Measurements from ENCODE around the gene VPS13D. TPM values are rescaled to one million over a fixed set of nuclear protein-coding genes. Genes with fewer than 3 reads are reported as not detected.
"Not testable (repeated sequence)": the region's sequence is repeated elsewhere in the genome, so short reads cannot be mapped to it uniquely, and the experiment has no call there.

VPS13D gene
- total and polyA plus RNA-seq, 2 experiments from 2014 or later, result 10.7 to 34.9 TPM

DNA sequence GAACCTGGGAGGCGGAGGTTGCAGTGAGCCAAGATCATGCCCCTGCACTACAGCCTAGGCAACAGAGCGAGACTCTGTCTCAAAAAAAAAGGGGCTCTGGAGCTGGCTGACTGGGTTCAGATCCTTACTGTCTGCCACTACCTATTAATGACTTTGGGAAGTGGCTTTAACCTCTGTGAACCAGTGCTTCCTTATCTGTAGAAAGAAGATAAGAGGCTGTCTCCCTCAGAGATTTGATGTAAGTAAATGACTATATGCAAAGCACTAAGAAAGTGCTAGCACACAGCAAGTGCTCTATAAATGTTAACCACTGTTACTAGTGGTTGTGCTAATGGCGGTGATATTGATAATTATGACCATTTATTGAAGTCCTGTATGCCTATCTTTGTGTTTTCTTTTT is 94.6 kb downstream of the VPS13D start (continued):
- TF ChIP-seq, protein P1, sequence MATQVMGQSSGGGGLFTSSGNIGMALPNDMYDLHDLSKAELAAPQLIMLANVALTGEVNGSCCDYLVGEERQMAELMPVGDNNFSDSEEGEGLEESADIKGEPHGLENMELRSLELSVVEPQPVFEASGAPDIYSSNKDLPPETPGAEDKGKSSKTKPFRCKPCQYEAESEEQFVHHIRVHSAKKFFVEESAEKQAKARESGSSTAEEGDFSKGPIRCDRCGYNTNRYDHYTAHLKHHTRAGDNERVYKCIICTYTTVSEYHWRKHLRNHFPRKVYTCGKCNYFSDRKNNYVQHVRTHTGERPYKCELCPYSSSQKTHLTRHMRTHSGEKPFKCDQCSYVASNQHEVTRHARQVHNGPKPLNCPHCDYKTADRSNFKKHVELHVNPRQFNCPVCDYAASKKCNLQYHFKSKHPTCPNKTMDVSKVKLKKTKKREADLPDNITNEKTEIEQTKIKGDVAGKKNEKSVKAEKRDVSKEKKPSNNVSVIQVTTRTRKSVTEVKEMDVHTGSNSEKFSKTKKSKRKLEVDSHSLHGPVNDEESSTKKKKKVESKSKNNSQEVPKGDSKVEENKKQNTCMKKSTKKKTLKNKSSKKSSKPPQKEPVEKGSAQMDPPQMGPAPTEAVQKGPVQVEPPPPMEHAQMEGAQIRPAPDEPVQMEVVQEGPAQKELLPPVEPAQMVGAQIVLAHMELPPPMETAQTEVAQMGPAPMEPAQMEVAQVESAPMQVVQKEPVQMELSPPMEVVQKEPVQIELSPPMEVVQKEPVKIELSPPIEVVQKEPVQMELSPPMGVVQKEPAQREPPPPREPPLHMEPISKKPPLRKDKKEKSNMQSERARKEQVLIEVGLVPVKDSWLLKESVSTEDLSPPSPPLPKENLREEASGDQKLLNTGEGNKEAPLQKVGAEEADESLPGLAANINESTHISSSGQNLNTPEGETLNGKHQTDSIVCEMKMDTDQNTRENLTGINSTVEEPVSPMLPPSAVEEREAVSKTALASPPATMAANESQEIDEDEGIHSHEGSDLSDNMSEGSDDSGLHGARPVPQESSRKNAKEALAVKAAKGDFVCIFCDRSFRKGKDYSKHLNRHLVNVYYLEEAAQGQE (IDR thresholded peaks at IDR 0.05; ENCODE audit: unreplicated experiment), result no peak
- TF ChIP-seq STAT1 (IDR thresholded peaks at IDR 0.05; ENCODE audit: unreplicated experiment), result no peak

- not testable (repeated sequence) for DNase-seq (ENCODE audit: low spot score); H3K4me1 Mint-ChIP-seq; H3K4me2 ChIP-seq; H3K27me3 Mint-ChIP-seq (ENCODE audit: insufficient read depth, low read depth, poor library complexity); H3K9me2 ChIP-seq (ENCODE audit: insufficient read depth); H3K27ac Mint-ChIP-seq; H3K4me3 ChIP-seq; H3K4me3 Mint-ChIP-seq; H4K20me1 ChIP-seq (replicated peaks; ENCODE audit: insufficient read depth); H3K4me1 ChIP-seq (ENCODE audit: insufficient read depth); H3F3A ChIP-seq (replicated peaks; ENCODE audit: low read depth); H3K79me2 ChIP-seq (replicated peaks; ENCODE audit: insufficient read depth); H2AFZ ChIP-seq; H3K27ac ChIP-seq (ENCODE audit: low read depth); H3K9me3 Mint-ChIP-seq; H3K27me3 ChIP-seq (ENCODE audit: insufficient read depth); ATAC-seq
- H3K36me3 Mint-ChIP-seq (ENCODE audit: low read depth), result peaks cover 12% of the 10 kb centered on the region
- peaks cover 16% of the 10 kb centered on the region for H3K36me3 ChIP-seq (ENCODE audit: insufficient read depth)
Observed at GRCh38 chr1:12324973-12325372, 95.1 kb downstream of the VPS13D start.

- Histone ChIP-seq H3F3A (replicated peaks; ENCODE audit: low read depth) (no peaks in the 10 kb centered on the region), H3K4me1 (ENCODE audit: insufficient read depth) (no peaks in the 10 kb centered on the region), H3K36me3 (ENCODE audit: insufficient read depth) (peaks cover 20% of the 10 kb centered on the region), H3K4me3 (no peak overlapping the region), H3K27me3 (ENCODE audit: insufficient read depth) (no peaks in the 10 kb centered on the region), H3K27ac (ENCODE audit: low read depth) (no peak overlapping the region), H3K9me2 (ENCODE audit: insufficient read depth) (no peaks in the 10 kb centered on the region), H2AFZ (no peak overlapping the region), H4K20me1 (replicated peaks; ENCODE audit: insufficient read depth) (no peaks in the 10 kb centered on the region), H3K79me2 (replicated peaks; ENCODE audit: insufficient read depth) (no peaks in the 10 kb centered on the region), H3K4me2 (no peak overlapping the region)
- no peak overlapping the region for H3K4me3 Mint-ChIP-seq
- no peak for ATAC-seq
- H3K27me3 Mint-ChIP-seq (ENCODE audit: insufficient read depth, low read depth, poor library complexity), result no peaks in the 10 kb centered on the region
- H3K36me3 Mint-ChIP-seq (ENCODE audit: low read depth), result peaks cover 14% of the 10 kb centered on the region
- DNase-seq (ENCODE audit: low spot score), result no peak
- peak overlapping the region; percentile 63; the same call in 1 of the 2 replicates for H3K27ac Mint-ChIP-seq
- no peaks in the 10 kb centered on the region for H3K4me1 Mint-ChIP-seq
- no peaks in the 10 kb centered on the region for H3K9me3 Mint-ChIP-seq
- TF ChIP-seq STAT1 (IDR thresholded peaks at IDR 0.05; ENCODE audit: unreplicated experiment), result no peak
- TF ChIP-seq, protein P2, sequence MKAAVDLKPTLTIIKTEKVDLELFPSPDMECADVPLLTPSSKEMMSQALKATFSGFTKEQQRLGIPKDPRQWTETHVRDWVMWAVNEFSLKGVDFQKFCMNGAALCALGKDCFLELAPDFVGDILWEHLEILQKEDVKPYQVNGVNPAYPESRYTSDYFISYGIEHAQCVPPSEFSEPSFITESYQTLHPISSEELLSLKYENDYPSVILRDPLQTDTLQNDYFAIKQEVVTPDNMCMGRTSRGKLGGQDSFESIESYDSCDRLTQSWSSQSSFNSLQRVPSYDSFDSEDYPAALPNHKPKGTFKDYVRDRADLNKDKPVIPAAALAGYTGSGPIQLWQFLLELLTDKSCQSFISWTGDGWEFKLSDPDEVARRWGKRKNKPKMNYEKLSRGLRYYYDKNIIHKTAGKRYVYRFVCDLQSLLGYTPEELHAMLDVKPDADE (IDR thresholded peaks at IDR 0.05), result no peak
- TF ChIP-seq EZH2phosphoT487 (IDR thresholded peaks at IDR 0.05; ENCODE audit: unreplicated experiment), result no peak
- no peak for TF ChIP-seq ZNF114 (CRISPR knock-in tag; IDR thresholded peaks at IDR 0.05)
- TF ChIP-seq, protein P3, sequence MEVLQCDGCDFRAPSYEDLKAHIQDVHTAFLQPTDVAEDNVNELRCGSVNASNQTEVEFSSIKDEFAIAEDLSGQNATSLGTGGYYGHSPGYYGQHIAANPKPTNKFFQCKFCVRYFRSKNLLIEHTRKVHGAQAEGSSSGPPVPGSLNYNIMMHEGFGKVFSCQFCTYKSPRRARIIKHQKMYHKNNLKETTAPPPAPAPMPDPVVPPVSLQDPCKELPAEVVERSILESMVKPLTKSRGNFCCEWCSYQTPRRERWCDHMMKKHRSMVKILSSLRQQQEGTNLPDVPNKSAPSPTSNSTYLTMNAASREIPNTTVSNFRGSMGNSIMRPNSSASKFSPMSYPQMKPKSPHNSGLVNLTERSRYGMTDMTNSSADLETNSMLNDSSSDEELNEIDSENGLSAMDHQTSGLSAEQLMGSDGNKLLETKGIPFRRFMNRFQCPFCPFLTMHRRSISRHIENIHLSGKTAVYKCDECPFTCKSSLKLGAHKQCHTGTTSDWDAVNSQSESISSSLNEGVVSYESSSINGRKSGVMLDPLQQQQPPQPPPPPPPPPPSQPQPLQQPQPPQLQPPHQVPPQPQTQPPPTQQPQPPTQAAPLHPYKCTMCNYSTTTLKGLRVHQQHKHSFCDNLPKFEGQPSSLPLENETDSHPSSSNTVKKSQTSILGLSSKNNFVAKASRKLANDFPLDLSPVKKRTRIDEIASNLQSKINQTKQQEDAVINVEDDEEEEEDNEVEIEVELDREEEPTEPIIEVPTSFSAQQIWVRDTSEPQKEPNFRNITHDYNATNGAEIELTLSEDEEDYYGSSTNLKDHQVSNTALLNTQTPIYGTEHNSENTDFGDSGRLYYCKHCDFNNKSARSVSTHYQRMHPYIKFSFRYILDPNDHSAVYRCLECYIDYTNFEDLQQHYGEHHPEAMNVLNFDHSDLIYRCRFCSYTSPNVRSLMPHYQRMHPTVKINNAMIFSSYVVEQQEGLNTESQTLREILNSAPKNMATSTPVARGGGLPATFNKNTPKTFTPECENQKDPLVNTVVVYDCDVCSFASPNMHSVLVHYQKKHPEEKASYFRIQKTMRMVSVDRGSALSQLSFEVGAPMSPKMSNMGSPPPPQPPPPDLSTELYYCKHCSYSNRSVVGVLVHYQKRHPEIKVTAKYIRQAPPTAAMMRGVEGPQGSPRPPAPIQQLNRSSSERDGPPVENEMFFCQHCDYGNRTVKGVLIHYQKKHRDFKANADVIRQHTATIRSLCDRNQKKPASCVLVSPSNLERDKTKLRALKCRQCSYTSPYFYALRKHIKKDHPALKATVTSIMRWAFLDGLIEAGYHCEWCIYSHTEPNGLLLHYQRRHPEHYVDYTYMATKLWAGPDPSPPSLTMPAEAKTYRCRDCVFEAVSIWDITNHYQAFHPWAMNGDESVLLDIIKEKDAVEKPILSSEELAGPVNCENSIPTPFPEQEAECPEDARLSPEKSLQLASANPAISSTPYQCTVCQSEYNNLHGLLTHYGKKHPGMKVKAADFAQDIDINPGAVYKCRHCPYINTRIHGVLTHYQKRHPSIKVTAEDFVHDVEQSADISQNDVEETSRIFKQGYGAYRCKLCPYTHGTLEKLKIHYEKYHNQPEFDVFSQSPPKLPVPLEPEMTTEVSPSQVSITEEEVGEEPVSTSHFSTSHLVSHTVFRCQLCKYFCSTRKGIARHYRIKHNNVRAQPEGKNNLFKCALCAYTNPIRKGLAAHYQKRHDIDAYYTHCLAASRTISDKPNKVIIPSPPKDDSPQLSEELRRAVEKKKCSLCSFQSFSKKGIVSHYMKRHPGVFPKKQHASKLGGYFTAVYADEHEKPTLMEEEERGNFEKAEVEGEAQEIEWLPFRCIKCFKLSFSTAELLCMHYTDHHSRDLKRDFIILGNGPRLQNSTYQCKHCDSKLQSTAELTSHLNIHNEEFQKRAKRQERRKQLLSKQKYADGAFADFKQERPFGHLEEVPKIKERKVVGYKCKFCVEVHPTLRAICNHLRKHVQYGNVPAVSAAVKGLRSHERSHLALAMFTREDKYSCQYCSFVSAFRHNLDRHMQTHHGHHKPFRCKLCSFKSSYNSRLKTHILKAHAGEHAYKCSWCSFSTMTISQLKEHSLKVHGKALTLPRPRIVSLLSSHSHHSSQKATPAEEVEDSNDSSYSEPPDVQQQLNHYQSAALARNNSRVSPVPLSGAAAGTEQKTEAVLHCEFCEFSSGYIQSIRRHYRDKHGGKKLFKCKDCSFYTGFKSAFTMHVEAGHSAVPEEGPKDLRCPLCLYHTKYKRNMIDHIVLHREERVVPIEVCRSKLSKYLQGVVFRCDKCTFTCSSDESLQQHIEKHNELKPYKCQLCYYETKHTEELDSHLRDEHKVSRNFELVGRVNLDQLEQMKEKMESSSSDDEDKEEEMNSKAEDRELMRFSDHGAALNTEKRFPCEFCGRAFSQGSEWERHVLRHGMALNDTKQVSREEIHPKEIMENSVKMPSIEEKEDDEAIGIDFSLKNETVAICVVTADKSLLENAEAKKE (CRISPR knock-in tag; IDR thresholded peaks at IDR 0.05), result no peak
Observed at GRCh38 chr1:12326986-12327385, 97.2 kb downstream of the VPS13D start.

Measured in GM23338 (cell line).